Measurements from ENCODE around the gene NRG2.

DNA sequence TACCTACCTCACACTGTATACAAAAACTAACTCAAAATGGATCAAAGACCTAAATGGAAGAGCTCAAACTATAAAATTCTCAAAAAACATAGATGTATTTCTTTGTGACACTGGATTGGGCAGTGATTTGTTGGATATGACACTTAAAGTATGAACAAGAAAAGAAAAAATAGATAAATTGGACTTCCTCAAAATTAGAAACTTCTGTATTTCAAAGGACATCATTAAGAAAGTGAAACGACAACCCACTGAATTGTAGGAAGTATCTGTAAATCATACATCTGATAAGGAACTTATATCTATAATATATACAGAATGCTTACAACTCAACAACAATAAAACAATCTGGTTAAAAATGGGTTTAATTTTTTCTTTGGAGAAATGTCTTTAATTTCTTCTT is 96.7 kb downstream of the NRG2 start:
- TF ChIP-seq, protein P1, sequence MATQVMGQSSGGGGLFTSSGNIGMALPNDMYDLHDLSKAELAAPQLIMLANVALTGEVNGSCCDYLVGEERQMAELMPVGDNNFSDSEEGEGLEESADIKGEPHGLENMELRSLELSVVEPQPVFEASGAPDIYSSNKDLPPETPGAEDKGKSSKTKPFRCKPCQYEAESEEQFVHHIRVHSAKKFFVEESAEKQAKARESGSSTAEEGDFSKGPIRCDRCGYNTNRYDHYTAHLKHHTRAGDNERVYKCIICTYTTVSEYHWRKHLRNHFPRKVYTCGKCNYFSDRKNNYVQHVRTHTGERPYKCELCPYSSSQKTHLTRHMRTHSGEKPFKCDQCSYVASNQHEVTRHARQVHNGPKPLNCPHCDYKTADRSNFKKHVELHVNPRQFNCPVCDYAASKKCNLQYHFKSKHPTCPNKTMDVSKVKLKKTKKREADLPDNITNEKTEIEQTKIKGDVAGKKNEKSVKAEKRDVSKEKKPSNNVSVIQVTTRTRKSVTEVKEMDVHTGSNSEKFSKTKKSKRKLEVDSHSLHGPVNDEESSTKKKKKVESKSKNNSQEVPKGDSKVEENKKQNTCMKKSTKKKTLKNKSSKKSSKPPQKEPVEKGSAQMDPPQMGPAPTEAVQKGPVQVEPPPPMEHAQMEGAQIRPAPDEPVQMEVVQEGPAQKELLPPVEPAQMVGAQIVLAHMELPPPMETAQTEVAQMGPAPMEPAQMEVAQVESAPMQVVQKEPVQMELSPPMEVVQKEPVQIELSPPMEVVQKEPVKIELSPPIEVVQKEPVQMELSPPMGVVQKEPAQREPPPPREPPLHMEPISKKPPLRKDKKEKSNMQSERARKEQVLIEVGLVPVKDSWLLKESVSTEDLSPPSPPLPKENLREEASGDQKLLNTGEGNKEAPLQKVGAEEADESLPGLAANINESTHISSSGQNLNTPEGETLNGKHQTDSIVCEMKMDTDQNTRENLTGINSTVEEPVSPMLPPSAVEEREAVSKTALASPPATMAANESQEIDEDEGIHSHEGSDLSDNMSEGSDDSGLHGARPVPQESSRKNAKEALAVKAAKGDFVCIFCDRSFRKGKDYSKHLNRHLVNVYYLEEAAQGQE (IDR thresholded peaks at IDR 0.05; ENCODE audit: insufficient read depth in 1 of 2, low read depth in 2 of 2, low read length in 2 of 2): no peak
- TF ChIP-seq SIN3A (IDR thresholded peaks at IDR 0.05; ENCODE audit: borderline replicate concordance, insufficient read depth, low read length) (no peak), TAF1 (IDR thresholded peaks at IDR 0.05; ENCODE audit: borderline replicate concordance, insufficient read depth, low read length) (no peak), POLR2AphosphoS5 (IDR thresholded peaks at IDR 0.05; ENCODE audit: low read depth, low read length) (no peak)

Measured in PFSK-1 (cell line).